RPMI7951 (cell line): ENCODE measurements around the gene SOD1. TPM values are rescaled to one million over a fixed set of nuclear protein-coding genes. Genes with fewer than 3 reads are reported as not detected.
"Not testable (repeated sequence)": the region's sequence is repeated elsewhere in the genome, so short reads cannot be mapped to it uniquely, and the experiment has no call there.

Experiments
- DNase-seq: peaks from one replicate; pipeline ENCODE4 v3.0.0-alpha.2; 2012; ENCODE audit warnings: low read depth
- total RNA-seq: library from RNA; depleted of rRNA; stranded (reverse); fragments of >200 nt; shearing (Covaris generic); gene quantifications from 2 replicates; pipeline ENCODE4 v1.2.3, GENCODE V29; 2014; rRNA removed

SOD1 gene
- total RNA-seq = 330 and 388 TPM in 2 replicates

GRCh38 chr21:31659536-31660258 lies at the start of gene SOD1:
Gene SOD1, plus strand, starts transcription at chr21:31659693. Its CDS starts 77 bp downstream, at chr21:31659770.
- DNase-seq = peak; percentile 89

GRCh38 chr21:31611445-31611844 lies 48.0 kb upstream of the SOD1 start:
- DNase-seq = no peak

GRCh38 chr21:31612894-31613785 lies 46.4 kb upstream of the SOD1 start:
- DNase-seq = peak; percentile 69

GRCh38 chr21:31614705-31615104 lies 44.8 kb upstream of the SOD1 start:
- DNase-seq = no peak

GRCh38 chr21:31616216-31616615 lies 43.3 kb upstream of the SOD1 start:
- DNase-seq = no peak

- peak; percentile 43 for DNase-seq
Observed at GRCh38 chr21:31618696-31619430, 40.6 kb upstream of the SOD1 start.

- no peak for DNase-seq
Observed at GRCh38 chr21:31622397-31622796, 37.1 kb upstream of the SOD1 start.

GRCh38 chr21:31623664-31624063 lies 35.8 kb upstream of the SOD1 start:
- DNase-seq = peak; percentile 5

- no peak for DNase-seq
Observed at GRCh38 chr21:31624181-31624580, 35.3 kb upstream of the SOD1 start.

- DNase-seq = no peak
Observed at GRCh38 chr21:31624961-31625491, 34.5 kb upstream of the SOD1 start.

- DNase-seq = peak; percentile 67
Observed at GRCh38 chr21:31629972-31630711, 29.4 kb upstream of the SOD1 start.

GRCh38 chr21:31631881-31632280 lies 27.6 kb upstream of the SOD1 start:
- not testable (repeated sequence) for DNase-seq

- no peak for DNase-seq
Observed at GRCh38 chr21:31634993-31635392, 24.5 kb upstream of the SOD1 start.

- no peak for DNase-seq
Observed at GRCh38 chr21:31636874-31637273, 22.6 kb upstream of the SOD1 start.

- DNase-seq = no peak
Observed at GRCh38 chr21:31641416-31641922, 18.0 kb upstream of the SOD1 start.

GRCh38 chr21:31644643-31645042 lies 14.8 kb upstream of the SOD1 start:
- DNase-seq = no peak

- DNase-seq = no peak
Observed at GRCh38 chr21:31647650-31648049, 11.8 kb upstream of the SOD1 start.

- no peak for DNase-seq
Observed at GRCh38 chr21:31650930-31651329, 8.6 kb upstream of the SOD1 start.

- DNase-seq = not testable (repeated sequence)
Observed at GRCh38 chr21:31651491-31651890, 8.0 kb upstream of the SOD1 start.

GRCh38 chr21:31654340-31654739 lies 5.2 kb upstream of the SOD1 start:
- no peak for DNase-seq
